ENCODE measurements around the gene ZBTB2. TPM values are rescaled to one million over a fixed set of nuclear protein-coding genes. Genes with fewer than 3 reads are reported as not detected.

Gene ZBTB2
- total RNA-seq, 2 donors from 2014 or later = 5.6 to 6.0 TPM

- ATAC-seq (no peak), DNase-seq (no peak)
- Histone ChIP-seq H3K36me3 (replicated peaks in 1 of 2; ENCODE audit: insufficient read depth in 1 of 2, low read depth in 2 of 2) (no peaks in the 10 kb centered on the region), H3K4me3 (no peak overlapping the region), H3K9me3 (no peaks in the 10 kb centered on the region), H3K27ac (no peak overlapping the region), H3K4me1 (peaks cover 24% of the 10 kb centered on the region), H3K27me3 (no peaks in the 10 kb centered on the region)
- 79 to 82% methylated on average over 4 of the region's 4 CpGs for WGBS, 2 donors
- TF ChIP-seq POLR2A (IDR thresholded peaks at IDR 0.05) = no peak
- no peak for TF ChIP-seq CTCF (IDR thresholded peaks at IDR 0.05)
- intact Hi-C loops (cut with DNase I) = no loop called here
These were observed 12.6 kb upstream of the ZBTB2 start for GRCh38 chr6:151403919-151404308.

GRCh38 chr6:151402228-151402627 is 10.9 kb upstream of the ZBTB2 start:
- no peak for DNase-seq
- Histone ChIP-seq H3K9me3 (no peaks in the 10 kb centered on the region), H3K4me3 (no peak overlapping the region), H3K27me3 (no peaks in the 10 kb centered on the region), H3K4me1 (peaks cover 24% of the 10 kb centered on the region), H3K27ac (no peak overlapping the region), H3K36me3 (replicated peaks in 1 of 2; ENCODE audit: insufficient read depth in 1 of 2, low read depth in 2 of 2) (no peaks in the 10 kb centered on the region)
- intact Hi-C loops (cut with DNase I) = no loop called here
- TF ChIP-seq CTCF (IDR thresholded peaks at IDR 0.05) (no peak), POLR2A (IDR thresholded peaks at IDR 0.05) (no peak)
- no peak for ATAC-seq
- 57 to 72% methylated on average over 1 of the region's 1 CpG for WGBS, 2 donors

DNA sequence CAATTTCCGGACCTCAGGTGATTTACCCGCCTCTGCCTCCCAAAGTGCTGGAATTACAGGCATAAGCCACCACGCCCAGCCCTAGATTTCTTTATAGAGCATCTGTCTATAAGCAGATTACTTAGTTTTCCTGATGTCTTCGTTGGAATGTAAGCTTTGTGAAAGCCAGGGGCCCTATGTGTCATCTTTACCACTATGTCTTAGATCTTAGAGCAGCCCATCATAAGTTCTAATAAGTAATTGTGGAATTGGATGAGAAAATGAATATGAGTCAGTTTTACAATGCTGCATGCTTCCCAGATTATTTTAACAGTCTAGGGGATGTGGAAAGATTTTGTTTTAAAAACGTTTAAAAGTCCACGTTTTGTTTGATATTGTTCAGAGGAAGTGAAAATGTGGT is 9.1 kb upstream of the ZBTB2 start:
- H3K4me1 ChIP-seq = peaks cover 34% of the 10 kb centered on the region
- ATAC-seq = no peak

GRCh38 chr6:151399679-151400078 is 8.3 kb upstream of the ZBTB2 start:
- no peak for TF ChIP-seq POLR2A (IDR thresholded peaks at IDR 0.05)
- TF ChIP-seq CTCF (IDR thresholded peaks at IDR 0.05) = no peak
- Histone ChIP-seq H3K27ac (no peak overlapping the region), H3K4me3 (no peak overlapping the region), H3K9me3 (no peaks in the 10 kb centered on the region), H3K27me3 (no peaks in the 10 kb centered on the region), H3K36me3 (replicated peaks in 1 of 2; ENCODE audit: insufficient read depth in 1 of 2, low read depth in 2 of 2) (no peaks in the 10 kb centered on the region), H3K4me1 (peaks cover 42% of the 10 kb centered on the region)
- no peak for DNase-seq
- no peak for ATAC-seq
- 62 to 68% methylated on average over 3 of the region's 3 CpGs for WGBS, 2 donors
- intact Hi-C loops (cut with DNase I) = no loop called here

More for the DNA sequence above, 9.1 kb upstream of the ZBTB2 start:
- Histone ChIP-seq H3K4me3 (no peak overlapping the region), H3K27me3 (no peaks in the 10 kb centered on the region), H3K27ac (no peak overlapping the region), H3K9me3 (no peaks in the 10 kb centered on the region), H3K36me3 (replicated peaks in 1 of 2; ENCODE audit: insufficient read depth in 1 of 2, low read depth in 2 of 2) (no peaks in the 10 kb centered on the region)
- TF ChIP-seq CTCF (IDR thresholded peaks at IDR 0.05) (no peak), POLR2A (IDR thresholded peaks at IDR 0.05) (no peak)
- WGBS, 2 donors = 57 to 82% methylated on average over 6 of the region's 6 CpGs
- intact Hi-C loops (cut with DNase I) = no loop called here
- no peak for DNase-seq

- intact Hi-C loops (cut with DNase I) = no loop called here
- H3K27me3 ChIP-seq = no peaks in the 10 kb centered on the region
- no peak overlapping the region for H3K4me3 ChIP-seq
- H3K9me3 ChIP-seq = no peaks in the 10 kb centered on the region
- H3K36me3 ChIP-seq (replicated peaks in 1 of 2; ENCODE audit: insufficient read depth in 1 of 2, low read depth in 2 of 2) = no peaks in the 10 kb centered on the region
- ATAC-seq = no peak
- WGBS, 2 donors = 66 to 67% methylated on average over 4 of the region's 4 CpGs
- H3K27ac ChIP-seq = peak overlapping the region in 1 of 4 donors; percentile 97
- no peak for TF ChIP-seq POLR2A (IDR thresholded peaks at IDR 0.05)
- no peak for TF ChIP-seq CTCF (IDR thresholded peaks at IDR 0.05)
- peaks cover 47% of the 10 kb centered on the region for H3K4me1 ChIP-seq
- DNase-seq = no peak
These were observed 2.1 kb upstream of the ZBTB2 start for GRCh38 chr6:151393410-151393809.

All from body of pancreas (tissue), 4 donors.